Ascending aorta (tissue), 2 donors: Measurements from ENCODE around the gene HOXC10. TPM values are rescaled to one million over a fixed set of nuclear protein-coding genes. Genes with fewer than 3 reads are reported as not detected.

Source experiments
- DNase-seq, 2 donors: peaks; one replicate each; pipeline ENCODE4 v3.0.0-alpha.2; 2019; ENCODE audit warnings: low spot score in 2 of 2
- H3K27ac ChIP-seq, 2 donors: fragments of 200-600 bp; sonication (generic); one replicate each; pipeline ENCODE4 v1.5.1; 2016 to 2017; ENCODE audit warnings: mild to moderate bottlenecking in 1 of 2
- H3K27me3 ChIP-seq: fragments of 200-600 bp; sonication (generic); one replicate; pipeline ENCODE4 v1.5.1; 2017
- H3K36me3 ChIP-seq, 2 donors: fragments of 200-600 bp; sonication (generic); one replicate each; pipeline ENCODE4 v1.5.1; 2016
- H3K4me1 ChIP-seq, 2 donors: fragments of 200-600 bp; sonication (generic); one replicate each; pipeline ENCODE4 v1.5.1; 2016 to 2017; ENCODE audit warnings: mild to moderate bottlenecking in 1 of 2
- H3K4me3 ChIP-seq, 2 donors: fragments of 200-600 bp; sonication (generic); one replicate each; pipeline ENCODE4 v1.5.1; 2016 to 2017; ENCODE audit warnings: mild to moderate bottlenecking in 1 of 2
- H3K9me3 ChIP-seq, 2 donors: fragments of 200-600 bp; sonication (generic); one replicate each; pipeline ENCODE4 v1.5.1; 2016
- CTCF ChIP-seq, 3 experiments: fragments of 200-600 bp in 2 of 3; fragments of 450-650 bp in 1 of 3; sonication (generic) in 2 of 3; IDR thresholded peaks; one replicate each; pipeline ENCODE4 v1.5.1; 2016 to 2019; ENCODE audit warnings: antibody characterized with exemption in 3 of 3, mild to moderate bottlenecking in 1 of 3, moderate library complexity in 1 of 3
- intact Hi-C: fragments of 100-400 bp; cut with DNase I; formaldehyde crosslinking; loops from one replicate; pipeline ENCODE4 v1.15.1; 2023
- total RNA-seq: library from RNA; depleted of rRNA; stranded (reverse); fragments of >200 nt; gene quantifications from one replicate; pipeline ENCODE4 v1.1.0, GENCODE V29; 2016

HOXC10 gene
- total RNA-seq, 1 donor from 2014 or later = not detected

- intact Hi-C loops = no loop called here
- TF ChIP-seq CTCF (IDR thresholded peaks at IDR 0.05) = no peak
- Histone ChIP-seq H3K4me1 (peaks cover 3 to 5% of the 10 kb centered on the region in 2 donors), H3K9me3 (no peaks in the 10 kb centered on the region), H3K36me3 (no peaks in the 10 kb centered on the region), H3K27ac (no peak overlapping the region), H3K4me3 (no peak overlapping the region), H3K27me3 (peaks cover 50% of the 10 kb centered on the region)
- DNase-seq = no peak
Observed at GRCh38 chr12:53949631-53950436, 35.1 kb upstream of the HOXC10 start.

GRCh38 chr12:53950437-53950773 lies 34.5 kb upstream of the HOXC10 start:
- no peak overlapping the region for H3K4me3 ChIP-seq
- H3K9me3 ChIP-seq = no peaks in the 10 kb centered on the region
- intact Hi-C loops = no loop called here
- no peaks in the 10 kb centered on the region for H3K36me3 ChIP-seq
- peaks cover 52% of the 10 kb centered on the region for H3K27me3 ChIP-seq
- no peak for DNase-seq
- H3K4me1 ChIP-seq = peaks cover 3 to 5% of the 10 kb centered on the region in 2 donors
- no peak for TF ChIP-seq CTCF (IDR thresholded peaks at IDR 0.05)
- no peak overlapping the region for H3K27ac ChIP-seq

- no peak for DNase-seq
Observed at GRCh38 chr12:53950789-53951576, 34.0 kb upstream of the HOXC10 start.

GRCh38 chr12:53951577-53952334 lies 33.2 kb upstream of the HOXC10 start:
- no peak for DNase-seq
- Histone ChIP-seq H3K27me3 (peaks cover 65% of the 10 kb centered on the region), H3K36me3 (no peaks in the 10 kb centered on the region), H3K27ac (no peak overlapping the region), H3K4me3 (no peak overlapping the region), H3K4me1 (peaks cover 3 to 5% of the 10 kb centered on the region in 2 donors), H3K9me3 (no peaks in the 10 kb centered on the region)
- intact Hi-C loops = no loop called here
- no peak for TF ChIP-seq CTCF (IDR thresholded peaks at IDR 0.05)

More at GRCh38 chr12:53950789-53951576, 34.0 kb upstream of the HOXC10 start:
- Histone ChIP-seq H3K4me1 (peaks cover 3 to 5% of the 10 kb centered on the region in 2 donors), H3K27ac (no peak overlapping the region), H3K27me3 (peaks cover 57% of the 10 kb centered on the region), H3K4me3 (no peak overlapping the region), H3K9me3 (no peaks in the 10 kb centered on the region), H3K36me3 (no peaks in the 10 kb centered on the region)
- intact Hi-C loops = no loop called here
- no peak for TF ChIP-seq CTCF (IDR thresholded peaks at IDR 0.05)

- no peak overlapping the region for H3K27ac ChIP-seq
- intact Hi-C loops = no loop called here
- H3K4me1 ChIP-seq = peaks cover 3 to 5% of the 10 kb centered on the region in 2 donors
- no peaks in the 10 kb centered on the region for H3K36me3 ChIP-seq
- TF ChIP-seq CTCF (IDR thresholded peaks at IDR 0.05) = no peak
- no peak overlapping the region for H3K4me3 ChIP-seq
- no peaks in the 10 kb centered on the region for H3K9me3 ChIP-seq
- H3K27me3 ChIP-seq = peaks cover 71% of the 10 kb centered on the region
- no peak for DNase-seq
Observed at GRCh38 chr12:53952335-53952694, 32.6 kb upstream of the HOXC10 start.
